SK-N-SH (cell line): ENCODE measurements around the gene APH1B. TPM values are rescaled to one million over a fixed set of nuclear protein-coding genes. Genes with fewer than 3 reads are reported as not detected.

Experiments used
- CTCF ChIA-PET: fragments of 300-600, 350-600 bp; formaldehyde crosslinking; extraction: SDS; loops from one replicate; lab custom pipeline; 2021; lab: Yijun Ruan, JAX
- POLR2A ChIA-PET: fragments of 350-600 bp; sonication (Branson Sonifier 250); formaldehyde crosslinking; extraction: SDS; loops from one replicate; lab custom pipeline; 2020; ENCODE audit warnings: antibody characterized with exemption, inconsistent platforms; lab: Yijun Ruan, JAX
- DNase-seq: peaks from one replicate; pipeline ENCODE4 v3.0.0; 2012
- H2AFZ ChIP-seq: fragments of 200-600 bp; sonication (generic); 2 replicates; pipeline ENCODE4 v1.8.1; 2016; ENCODE audit warnings: antibody characterized with exemption, mild to moderate bottlenecking, low read depth
- H3F3A ChIP-seq: fragments of 200-600 bp; sonication (generic); replicated peaks from 2 replicates; pipeline ENCODE3; 2016; ENCODE audit warnings: antibody characterized with exemption, mild to moderate bottlenecking; ENCODE audit not compliant: insufficient read depth
- H3K27ac ChIP-seq, 2 experiments: fragments of 200-500 bp in 1 of 2; fragments of 200-600 bp in 1 of 2; sonication (Bioruptor generic) in 1 of 2; sonication (generic), shearing (Covaris generic) in 1 of 2; 2 replicates each; pipeline versions ENCODE4 v1.5.1 to v1.6.1; 2014 to 2016; ENCODE audit warnings: low read depth in 2 of 2, inconsistent platforms in 1 of 2, low read length in 1 of 2, mild to moderate bottlenecking in 1 of 2, mixed read lengths in 1 of 2
- H3K27me3 ChIP-seq: fragments of 200-600 bp; sonication (generic), shearing (Covaris generic); 2 replicates; pipeline ENCODE4 v1.6.1; 2016; ENCODE audit warnings: mixed run types; ENCODE audit not compliant: insufficient read depth
- H3K36me3 ChIP-seq, 2 experiments: fragments of 200-500 bp in 1 of 2; fragments of 200-600 bp in 1 of 2; sonication (Bioruptor generic) in 1 of 2; sonication (generic) in 1 of 2; replicated peaks in 1 of 2; 2 replicates each; pipeline versions ENCODE3 to v1.5.1; 2014 to 2016; ENCODE audit warnings: low read length in 1 of 2, mild to moderate bottlenecking in 1 of 2; ENCODE audit not compliant: insufficient read depth in 2 of 2, control insufficient read depth in 1 of 2
- H3K4me1 ChIP-seq, 2 experiments: fragments of 200-500 bp in 1 of 2; fragments of 200-600 bp in 1 of 2; sonication (Bioruptor generic) in 1 of 2; sonication (generic), shearing (Covaris generic) in 1 of 2; 2 replicates each; pipeline versions ENCODE4 v1.5.1 to v1.6.1; 2014 to 2016; ENCODE audit warnings: low read depth in 1 of 2, low read length in 1 of 2, mixed run types in 1 of 2; ENCODE audit not compliant: insufficient read depth in 2 of 2, control insufficient read depth in 1 of 2
- H3K4me2 ChIP-seq: fragments of 200-600 bp; sonication (generic), shearing (Covaris generic); 2 replicates; pipeline ENCODE4 v1.6.1; 2017; ENCODE audit warnings: mixed run types
- H3K4me3 ChIP-seq, 2 experiments: fragments of 200-500 bp in 1 of 2; fragments of 200-600 bp in 1 of 2; sonication (Bioruptor generic) in 1 of 2; sonication (generic), shearing (Covaris generic) in 1 of 2; 2 replicates each; pipeline versions ENCODE4 v1.5.1 to v1.8.1; 2014 to 2016; ENCODE audit warnings: low read depth in 2 of 2, inconsistent platforms in 1 of 2, low read length in 1 of 2, mild to moderate bottlenecking in 1 of 2, mixed read lengths in 1 of 2, moderate library complexity in 1 of 2
- H3K79me2 ChIP-seq: fragments of 200-600 bp; sonication (generic); 2 replicates; pipeline ENCODE4 v1.8.1; 2017; ENCODE audit warnings: mild to moderate bottlenecking; ENCODE audit not compliant: insufficient read depth
- H3K9ac ChIP-seq: fragments of 200-600 bp; sonication (generic); 2 replicates; pipeline ENCODE4 v1.6.1; 2017; ENCODE audit warnings: mixed run types
- H3K9me2 ChIP-seq: fragments of 200-600 bp; sonication (generic); 2 replicates; pipeline ENCODE4 v1.6.1; 2017; ENCODE audit warnings: mixed run types
- H3K9me3 ChIP-seq: fragments of 200-600 bp; sonication (generic); 2 replicates; pipeline ENCODE4 v1.6.1; 2017; ENCODE audit warnings: mixed run types, mild to moderate bottlenecking, moderate library complexity
- H4K20me1 ChIP-seq: fragments of 200-600 bp; sonication (generic); 2 replicates; pipeline ENCODE4 v1.6.1; 2017; ENCODE audit warnings: mild to moderate bottlenecking, mixed run types; ENCODE audit not compliant: insufficient read depth
- CHD2 ChIP-seq: fragments of 150-350 bp; IDR thresholded peaks from 2 replicates; pipeline ENCODE4 v1.6.1; 2018; ENCODE audit warnings: low read length; ENCODE audit not compliant: partially characterized antibody
- EP300 ChIP-seq, 2 experiments: IDR thresholded peaks; 2 replicates each; pipeline versions ENCODE4 v1.4.0 to v1.6.1; 2012; ENCODE audit warnings: borderline replicate concordance in 1 of 2, low read depth in 1 of 2, low read length in 1 of 2
- EZH2phosphoT487 ChIP-seq: fragments of 200-600 bp; sonication (generic); IDR thresholded peaks from 2 replicates; pipeline ENCODE4 v1.6.1; 2017; ENCODE audit warnings: low read depth, mixed run types, mild to moderate bottlenecking, antibody characterized with exemption, moderate library complexity, borderline replicate concordance
- FOXM1 ChIP-seq: IDR thresholded peaks from 2 replicates; pipeline ENCODE4 v1.4.0; 2012; ENCODE audit warnings: low read depth, mild to moderate bottlenecking
- GATA2 ChIP-seq: sonication (generic); formaldehyde crosslinking; IDR thresholded peaks from 2 replicates; pipeline ENCODE4 v1.5.0; 2020; ENCODE audit warnings: mild to moderate bottlenecking, missing genetic modification reagents
- JUND ChIP-seq: IDR thresholded peaks from 2 replicates; pipeline ENCODE4 v1.4.0; 2012
- MEF2A ChIP-seq: IDR thresholded peaks from 2 replicates; pipeline ENCODE4 v1.4.0; 2012; ENCODE audit warnings: low read depth, borderline replicate concordance
- MXI1 ChIP-seq: IDR thresholded peaks from 2 replicates; pipeline ENCODE4 v1.6.1; 2012; ENCODE audit warnings: mild to moderate bottlenecking, low read depth, low read length, improper control_type of control experiment
- NFIC ChIP-seq: IDR thresholded peaks from 2 replicates; pipeline ENCODE4 v1.4.0; 2012; ENCODE audit warnings: borderline replicate concordance
- NRF1 ChIP-seq: IDR thresholded peaks from 2 replicates; pipeline ENCODE4 v1.6.1; 2012; ENCODE audit warnings: low read depth, mild to moderate bottlenecking, low read length
- POLR2AphosphoS5 ChIP-seq: IDR thresholded peaks from 2 replicates; pipeline ENCODE4 v1.6.1; 2012; ENCODE audit warnings: low read depth, low read length
- RAD21 ChIP-seq: IDR thresholded peaks from 2 replicates; pipeline ENCODE4 v1.6.1; 2012; ENCODE audit warnings: mild to moderate bottlenecking, low read length
- RCOR1 ChIP-seq: fragments of 150-350 bp; IDR thresholded peaks from 2 replicates; pipeline ENCODE4 v1.6.1; 2017; ENCODE audit warnings: antibody characterized with exemption, low read length
- RFX5 ChIP-seq: IDR thresholded peaks from 2 replicates; pipeline ENCODE4 v1.6.1; 2012; ENCODE audit warnings: mild to moderate bottlenecking, improper control_type of control experiment, low read length
- RXRA ChIP-seq: IDR thresholded peaks from 2 replicates; pipeline ENCODE4 v1.4.0; 2012; ENCODE audit warnings: low read depth, mild to moderate bottlenecking, borderline replicate concordance
- SIN3A ChIP-seq: IDR thresholded peaks from 2 replicates; pipeline ENCODE4 v1.6.1; 2012; ENCODE audit warnings: low read depth, mild to moderate bottlenecking, low read length, moderate library complexity, borderline replicate concordance
- YY1 ChIP-seq: IDR thresholded peaks from 2 replicates; pipeline ENCODE4 v1.4.0; 2012; ENCODE audit warnings: low read depth, mild to moderate bottlenecking
- WGBS: methylation state at CpG from one replicate; pipeline ENCODE4 v1.1.6; 2017; ENCODE audit warnings: low lambda C conversion rate; 5-methylcytosine and 5-hydroxymethylcytosine counted together
- polyA plus RNA-seq, 3 experiments: library from polyadenylated mRNA; depleted of rRNA; stranded (reverse); fragments of >200 nt; gene quantifications; 2 replicates each; pipeline ENCODE4 v1.2.3, GENCODE V29; 2012
- TF ChIP-seq, protein P1 (sequence below): fragments of 150-350 bp; IDR thresholded peaks from 2 replicates; pipeline ENCODE4 v1.6.1; 2017; ENCODE audit warnings: antibody characterized with exemption, low read length, low read depth, borderline replicate concordance
- TF ChIP-seq, protein P2 (sequence below): IDR thresholded peaks from 2 replicates; pipeline ENCODE4 v1.4.0; 2012; ENCODE audit warnings: low read depth, borderline replicate concordance
- TF ChIP-seq, protein P3 (sequence below): fragments of 200-600 bp; sonication (generic); IDR thresholded peaks from 2 replicates; pipeline ENCODE4 v1.6.1; 2017; ENCODE audit warnings: antibody characterized with exemption, mild to moderate bottlenecking, moderate library complexity
- TF ChIP-seq, protein P4 (sequence below): IDR thresholded peaks from 2 replicates; pipeline ENCODE4 v1.4.0; 2012; ENCODE audit warnings: low read depth
- TF ChIP-seq, protein P5 (sequence below): IDR thresholded peaks from 2 replicates; pipeline ENCODE4 v1.4.0; 2012; ENCODE audit warnings: low read depth, borderline replicate concordance

APH1B gene
- polyA plus RNA-seq, 1 of the 3 experiments (the other 2 are of a cell fraction) = 7.6 TPM

DNA sequence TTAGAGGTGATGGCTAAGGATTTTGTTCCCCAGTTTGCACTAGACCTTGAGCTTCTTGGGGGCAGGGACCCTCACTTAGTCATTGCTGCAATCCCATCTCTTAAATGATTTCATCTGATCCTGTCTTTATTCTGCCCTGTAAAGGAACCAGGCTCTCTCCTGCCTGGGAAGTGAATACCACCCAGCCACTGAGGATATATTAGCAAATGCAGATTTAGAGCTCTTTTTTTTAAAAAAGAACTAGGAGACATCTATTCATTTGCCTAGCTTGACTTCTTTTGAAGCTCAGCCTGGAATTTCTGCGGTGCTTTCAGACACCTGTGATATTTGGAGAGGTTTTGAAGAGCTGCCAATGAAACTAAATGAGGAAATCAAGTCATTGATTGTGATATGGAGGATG, 62.4 kb downstream of the APH1B start:
- no peak overlapping the region for H2AFZ ChIP-seq
- no peaks in the 10 kb centered on the region for H3K9me3 ChIP-seq
- H4K20me1 ChIP-seq = no peaks in the 10 kb centered on the region
- H3K9ac ChIP-seq = no peak overlapping the region
- no peak for DNase-seq
- H3F3A ChIP-seq = peaks cover 3% of the 10 kb centered on the region
- no peaks in the 10 kb centered on the region for H3K27me3 ChIP-seq
- H3K9me2 ChIP-seq = no peaks in the 10 kb centered on the region
- no peak overlapping the region for H3K4me2 ChIP-seq
- CTCF ChIA-PET = interaction anchor here (0.6 to 1.4 kb wide), 2 partner anchors 48 to 63 kb away, joined by 3 to 5 read pairs; no protein-coding TSS in a partner anchor
- no peaks in the 10 kb centered on the region for H3K79me2 ChIP-seq
- WGBS = 100% methylated on average over 1 of the region's 1 CpG
- POLR2A ChIA-PET = no interaction called here
- H3K36me3 ChIP-seq = peaks cover 0 to 12% of the 10 kb centered on the region in 2 experiments
- TF ChIP-seq EZH2phosphoT487 (no peak), FOXM1 (no peak), RAD21 (no peak), GATA2 (CRISPR knock-in tag) (no peak), RCOR1 (no peak), RFX5 (no peak), SIN3A (no peak)
- TF ChIP-seq, protein P1, sequence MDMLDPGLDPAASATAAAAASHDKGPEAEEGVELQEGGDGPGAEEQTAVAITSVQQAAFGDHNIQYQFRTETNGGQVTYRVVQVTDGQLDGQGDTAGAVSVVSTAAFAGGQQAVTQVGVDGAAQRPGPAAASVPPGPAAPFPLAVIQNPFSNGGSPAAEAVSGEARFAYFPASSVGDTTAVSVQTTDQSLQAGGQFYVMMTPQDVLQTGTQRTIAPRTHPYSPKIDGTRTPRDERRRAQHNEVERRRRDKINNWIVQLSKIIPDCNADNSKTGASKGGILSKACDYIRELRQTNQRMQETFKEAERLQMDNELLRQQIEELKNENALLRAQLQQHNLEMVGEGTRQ = no peak
- H3K27ac ChIP-seq = no peak overlapping the region
- no peak overlapping the region for H3K4me3 ChIP-seq
- H3K4me1 ChIP-seq = peaks cover 2 to 25% of the 10 kb centered on the region in 2 experiments; a peak in 3 of 4 replicates

DNA sequence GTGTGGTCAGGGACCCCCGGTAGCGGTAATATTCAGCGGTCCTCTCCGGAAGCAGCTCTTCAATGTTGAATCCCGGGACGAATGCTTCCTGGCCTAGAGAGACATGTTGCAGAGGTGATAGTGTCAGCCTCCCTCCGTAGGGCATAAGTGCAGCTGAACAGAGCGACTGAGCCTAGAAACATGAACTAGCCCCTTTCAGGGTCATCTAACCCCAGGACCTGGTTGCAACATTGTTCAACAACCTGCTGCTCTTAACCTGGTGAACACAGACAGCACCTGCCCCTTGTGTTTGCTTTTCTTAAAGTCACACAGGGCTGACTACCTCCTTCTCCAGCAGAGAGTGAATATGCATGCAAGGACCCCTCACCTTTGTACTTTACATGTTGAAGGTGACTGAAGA, 62.9 kb downstream of the APH1B start:
- Histone ChIP-seq H3K4me2 (no peak overlapping the region), H4K20me1 (no peaks in the 10 kb centered on the region), H3K9me2 (no peaks in the 10 kb centered on the region), H3F3A (peaks cover 3% of the 10 kb centered on the region), H3K27me3 (no peaks in the 10 kb centered on the region), H3K4me1 (peaks cover 4 to 31% of the 10 kb centered on the region in 2 experiments; a peak in 3 of 4 replicates), H2AFZ (no peak overlapping the region), H3K9me3 (no peaks in the 10 kb centered on the region), H3K4me3 (no peak overlapping the region), H3K36me3 (peaks cover 0 to 12% of the 10 kb centered on the region in 2 experiments), H3K27ac (no peak overlapping the region), H3K79me2 (no peaks in the 10 kb centered on the region), H3K9ac (no peak overlapping the region)
- DNase-seq = no peak
- ChIA-PET CTCF (interaction anchor here (0.6 to 1.4 kb wide), 2 partner anchors 15 to 62 kb away, joined by 3 to 5 read pairs; no protein-coding TSS in a partner anchor), POLR2A (no interaction called here)
- no CpG with 5 or more reads among the region's 8 CpGs for WGBS
- TF ChIP-seq NRF1 (no peak), RCOR1 (no peak), POLR2AphosphoS5 (no peak), YY1 (no peak), NFIC (no peak), JUND (no peak), EP300 (IDR thresholded peaks at IDR 0.05; ENCODE audit: borderline replicate concordance in 1 of 2, low read depth in 1 of 2, low read length in 1 of 2) (no peak), RXRA (no peak), MEF2A (no peak), MXI1 (no peak), CHD2 (no peak), SIN3A (no peak)
- TF ChIP-seq, protein P1 = no peak
- TF ChIP-seq, protein P2, sequence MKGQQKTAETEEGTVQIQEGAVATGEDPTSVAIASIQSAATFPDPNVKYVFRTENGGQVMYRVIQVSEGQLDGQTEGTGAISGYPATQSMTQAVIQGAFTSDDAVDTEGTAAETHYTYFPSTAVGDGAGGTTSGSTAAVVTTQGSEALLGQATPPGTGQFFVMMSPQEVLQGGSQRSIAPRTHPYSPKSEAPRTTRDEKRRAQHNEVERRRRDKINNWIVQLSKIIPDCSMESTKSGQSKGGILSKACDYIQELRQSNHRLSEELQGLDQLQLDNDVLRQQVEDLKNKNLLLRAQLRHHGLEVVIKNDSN = no peak
- TF ChIP-seq, protein P3, sequence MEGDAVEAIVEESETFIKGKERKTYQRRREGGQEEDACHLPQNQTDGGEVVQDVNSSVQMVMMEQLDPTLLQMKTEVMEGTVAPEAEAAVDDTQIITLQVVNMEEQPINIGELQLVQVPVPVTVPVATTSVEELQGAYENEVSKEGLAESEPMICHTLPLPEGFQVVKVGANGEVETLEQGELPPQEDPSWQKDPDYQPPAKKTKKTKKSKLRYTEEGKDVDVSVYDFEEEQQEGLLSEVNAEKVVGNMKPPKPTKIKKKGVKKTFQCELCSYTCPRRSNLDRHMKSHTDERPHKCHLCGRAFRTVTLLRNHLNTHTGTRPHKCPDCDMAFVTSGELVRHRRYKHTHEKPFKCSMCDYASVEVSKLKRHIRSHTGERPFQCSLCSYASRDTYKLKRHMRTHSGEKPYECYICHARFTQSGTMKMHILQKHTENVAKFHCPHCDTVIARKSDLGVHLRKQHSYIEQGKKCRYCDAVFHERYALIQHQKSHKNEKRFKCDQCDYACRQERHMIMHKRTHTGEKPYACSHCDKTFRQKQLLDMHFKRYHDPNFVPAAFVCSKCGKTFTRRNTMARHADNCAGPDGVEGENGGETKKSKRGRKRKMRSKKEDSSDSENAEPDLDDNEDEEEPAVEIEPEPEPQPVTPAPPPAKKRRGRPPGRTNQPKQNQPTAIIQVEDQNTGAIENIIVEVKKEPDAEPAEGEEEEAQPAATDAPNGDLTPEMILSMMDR = no peak
- TF ChIP-seq, protein P4, sequence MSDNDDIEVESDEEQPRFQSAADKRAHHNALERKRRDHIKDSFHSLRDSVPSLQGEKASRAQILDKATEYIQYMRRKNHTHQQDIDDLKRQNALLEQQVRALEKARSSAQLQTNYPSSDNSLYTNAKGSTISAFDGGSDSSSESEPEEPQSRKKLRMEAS = no peak
- TF ChIP-seq, protein P5, sequence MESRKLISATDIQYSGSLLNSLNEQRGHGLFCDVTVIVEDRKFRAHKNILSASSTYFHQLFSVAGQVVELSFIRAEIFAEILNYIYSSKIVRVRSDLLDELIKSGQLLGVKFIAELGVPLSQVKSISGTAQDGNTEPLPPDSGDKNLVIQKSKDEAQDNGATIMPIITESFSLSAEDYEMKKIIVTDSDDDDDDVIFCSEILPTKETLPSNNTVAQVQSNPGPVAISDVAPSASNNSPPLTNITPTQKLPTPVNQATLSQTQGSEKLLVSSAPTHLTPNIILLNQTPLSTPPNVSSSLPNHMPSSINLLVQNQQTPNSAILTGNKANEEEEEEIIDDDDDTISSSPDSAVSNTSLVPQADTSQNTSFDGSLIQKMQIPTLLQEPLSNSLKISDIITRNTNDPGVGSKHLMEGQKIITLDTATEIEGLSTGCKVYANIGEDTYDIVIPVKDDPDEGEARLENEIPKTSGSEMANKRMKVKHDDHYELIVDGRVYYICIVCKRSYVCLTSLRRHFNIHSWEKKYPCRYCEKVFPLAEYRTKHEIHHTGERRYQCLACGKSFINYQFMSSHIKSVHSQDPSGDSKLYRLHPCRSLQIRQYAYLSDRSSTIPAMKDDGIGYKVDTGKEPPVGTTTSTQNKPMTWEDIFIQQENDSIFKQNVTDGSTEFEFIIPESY = no peak
